Vein endothelial cell (primary cell): ENCODE results near the gene STOM. TPM values are rescaled to one million over a fixed set of nuclear protein-coding genes. Genes with fewer than 3 reads are reported as not detected.

Experiments used
- total RNA-seq: library from RNA; depleted of rRNA; stranded (reverse); fragments of >200 nt; gene quantifications from 2 replicates; pipeline ENCODE4 v1.2.3, GENCODE V29; 2012

Gene STOM
- 266 and 319 TPM in 2 replicates for total RNA-seq

GRCh38 chr9:121369595-121370265 lies at the start of gene STOM:
Gene STOM (minus strand): TSS chr9:121370250. CDS start chr9:121370187, 63 bp downstream.

Other genes starting within 250 kb of the STOM start
- gene RAB14, start 168.4 kb downstream of the STOM start, total RNA-seq, result 34.6 and 44.5 TPM in 2 replicates
- gene GSN, start 102.1 kb downstream of the STOM start, total RNA-seq, result 359 and 370 TPM in 2 replicates
- gene GGTA1, start 129.6 kb upstream of the STOM start, total RNA-seq, result 0.65 and 0.86 TPM in 2 replicates